Psoas muscle (tissue), 8 donors: ENCODE measurements around the gene GNAT2. TPM values are rescaled to one million over a fixed set of nuclear protein-coding genes. Genes with fewer than 3 reads are reported as not detected.

Experiments used
- ATAC-seq, 4 donors: fragments of 200-7000 bp; cut with Tn5 transposase; one replicate each; pipeline ENCODE4 v1.9.1; 2020; ENCODE audit warnings: moderate library complexity in 3 of 4, mild to moderate bottlenecking in 2 of 4
- DNase-seq, 2 donors: peaks; one replicate each; pipeline ENCODE4 v3.0.0-alpha.2; 2020
- H3K27ac ChIP-seq: fragments of 200-600 bp; one replicate; pipeline ENCODE4 v1.8.0; 2022
- H3K27me3 ChIP-seq, 3 donors: fragments of 200-600 bp in 1 of 3; one replicate each; pipeline versions ENCODE4 v1.6.1 to v1.8.0; 2013 to 2022; ENCODE audit warnings: low read length in 2 of 3, mild to moderate bottlenecking in 2 of 3, moderate library complexity in 1 of 3; ENCODE audit not compliant: insufficient read depth in 3 of 3
- H3K36me3 ChIP-seq, 2 donors: fragments of 200-600 bp in 1 of 2; one replicate each; pipeline versions ENCODE4 v1.6.1 to v1.8.0; 2013 to 2022; ENCODE audit warnings: low read depth in 1 of 2, mild to moderate bottlenecking in 1 of 2, moderate library complexity in 1 of 2; ENCODE audit not compliant: insufficient read depth in 1 of 2
- H3K4me1 ChIP-seq: fragments of 200-600 bp; one replicate; pipeline ENCODE4 v1.8.0; 2022
- H3K4me3 ChIP-seq: fragments of 200-600 bp; one replicate; pipeline ENCODE4 v1.8.0; 2022; ENCODE audit warnings: mild to moderate bottlenecking
- H3K9me3 ChIP-seq: fragments of 200-600 bp; one replicate; pipeline ENCODE4 v1.8.0; 2022
- whole genome bisulfite sequencing, 3 donors: extraction: QIAGEN DNeasy Blood & Tissue Kit; methylation state at CpG; one replicate each; pipeline versions ENCODE4 v1.1.6 to v1.1.7; 2013; 5-methylcytosine and 5-hydroxymethylcytosine counted together
- intact Hi-C, 2 donors: fragments of 100-400 bp; cut with DNase I; formaldehyde crosslinking; loops; one replicate each; pipeline versions ENCODE4 v1.11.0 to v1.14.2; 2022
- polyA plus RNA-seq, 3 donors: library from polyadenylated mRNA; stranded (reverse); fragments of 200-250 nt; gene quantifications; one replicate each; pipeline ENCODE4 v1.2.3, GENCODE V29; 2013
- total RNA-seq, 4 donors: library from RNA; stranded (reverse); fragmentation: NEBNext Ultra II Directional in 2 of 4; extraction: Animal tissue kit (Norgen Biotek cat#: 25700) in 2 of 4; gene quantifications; one replicate each; pipeline versions ENCODE4 v1.2.1 to v1.2.4, GENCODE V29; 2021 to 2023
- TF ChIP-seq, protein P1 (sequence below): fragments of 200-600 bp; IDR thresholded peaks from one replicate; pipeline ENCODE4 v1.8.0; 2022; ENCODE audit warnings: antibody characterized with exemption
- donor health status: healthy with polysubstance abuse.
- donor health status: DM: no; HTN: no; CAD: no; lungs with moderate emphysema.
- donor health status: Bipolar disorder and iron deficiency.
- donor health status: healthy.
- donor health status: DM: yes; HTN: yes; CAD: no.
- donor health status: DM: no; HTN: no; CAD: no.
- donor health status: DM: no; HTN: no; CAD: no.
- donor health status: DM: yes; HTN: yes; CAD: no.

Gene GNAT2
- total and polyA plus RNA-seq, 7 donors = 0.07 to 0.16 TPM; not detected in 5

DNA sequence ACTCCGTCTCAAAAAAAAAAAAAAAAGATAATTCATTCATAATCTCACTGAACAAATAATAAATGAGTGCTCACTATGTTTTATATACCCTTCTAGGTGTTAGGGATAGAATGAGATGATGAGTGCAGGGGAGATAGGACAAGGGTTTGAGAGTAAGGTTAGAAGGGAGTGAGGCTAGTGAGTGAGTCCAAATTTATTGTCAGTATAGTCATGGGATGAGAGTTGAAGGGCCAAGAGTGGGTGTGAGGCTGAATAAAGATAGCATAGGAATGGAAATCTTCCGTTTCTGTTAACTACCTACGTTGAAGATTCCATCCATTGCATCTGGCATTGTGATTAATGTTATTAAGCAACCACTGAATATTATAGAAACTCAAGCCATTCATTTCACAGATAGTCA is 54.2 kb downstream of the GNAT2 start:
- Histone ChIP-seq H3K27ac (no peak overlapping the region), H3K4me3 (no peak overlapping the region), H3K27me3 (no peaks in the 10 kb centered on the region), H3K4me1 (peaks cover 51% of the 10 kb centered on the region), H3K36me3 (no peaks in the 10 kb centered on the region), H3K9me3 (no peaks in the 10 kb centered on the region)
- TF ChIP-seq, protein P1, sequence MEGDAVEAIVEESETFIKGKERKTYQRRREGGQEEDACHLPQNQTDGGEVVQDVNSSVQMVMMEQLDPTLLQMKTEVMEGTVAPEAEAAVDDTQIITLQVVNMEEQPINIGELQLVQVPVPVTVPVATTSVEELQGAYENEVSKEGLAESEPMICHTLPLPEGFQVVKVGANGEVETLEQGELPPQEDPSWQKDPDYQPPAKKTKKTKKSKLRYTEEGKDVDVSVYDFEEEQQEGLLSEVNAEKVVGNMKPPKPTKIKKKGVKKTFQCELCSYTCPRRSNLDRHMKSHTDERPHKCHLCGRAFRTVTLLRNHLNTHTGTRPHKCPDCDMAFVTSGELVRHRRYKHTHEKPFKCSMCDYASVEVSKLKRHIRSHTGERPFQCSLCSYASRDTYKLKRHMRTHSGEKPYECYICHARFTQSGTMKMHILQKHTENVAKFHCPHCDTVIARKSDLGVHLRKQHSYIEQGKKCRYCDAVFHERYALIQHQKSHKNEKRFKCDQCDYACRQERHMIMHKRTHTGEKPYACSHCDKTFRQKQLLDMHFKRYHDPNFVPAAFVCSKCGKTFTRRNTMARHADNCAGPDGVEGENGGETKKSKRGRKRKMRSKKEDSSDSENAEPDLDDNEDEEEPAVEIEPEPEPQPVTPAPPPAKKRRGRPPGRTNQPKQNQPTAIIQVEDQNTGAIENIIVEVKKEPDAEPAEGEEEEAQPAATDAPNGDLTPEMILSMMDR = no peak
- ATAC-seq (no peak), DNase-seq (no peak)
- intact Hi-C loops = no loop called here
- 77 to 84% (median 80%) methylated on average over 3 of the region's 3 CpGs for WGBS, 3 donors

DNA sequence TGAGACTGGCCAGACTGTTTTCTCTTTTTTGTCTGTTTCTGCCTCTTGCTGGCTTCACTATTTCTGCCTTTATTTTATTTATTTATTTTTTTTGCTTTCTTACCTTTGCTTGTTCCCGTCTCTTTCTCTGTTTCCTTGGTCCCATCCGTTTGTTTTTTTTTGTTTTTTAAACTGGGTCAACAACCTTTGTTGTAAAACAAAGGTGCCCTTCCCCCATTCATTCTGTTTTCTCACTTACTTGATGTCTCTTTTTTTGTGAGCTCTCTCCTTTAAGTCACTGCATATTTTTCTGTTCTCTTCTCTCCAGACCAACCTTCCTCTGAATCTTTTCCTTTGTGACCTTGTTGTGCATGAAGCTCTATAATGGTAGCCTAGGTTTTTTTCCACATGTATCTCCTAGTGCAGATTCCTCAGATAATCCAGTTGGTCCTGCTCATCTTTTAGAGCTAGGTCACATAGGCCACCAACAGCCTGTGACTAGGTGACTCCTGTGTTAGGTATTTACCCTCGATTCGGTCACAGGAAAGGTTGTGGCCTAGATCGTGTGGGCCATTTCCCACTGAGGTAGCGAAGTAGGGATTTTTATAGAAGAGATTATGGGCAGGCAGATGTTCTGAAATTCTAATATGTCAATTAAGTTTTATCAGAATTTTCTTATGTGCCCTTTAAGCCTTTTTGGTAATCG is 55.1 kb downstream of the GNAT2 start:
- H3K9me3 ChIP-seq = no peaks in the 10 kb centered on the region
- TF ChIP-seq, protein P1 = no peak
- H3K27ac ChIP-seq = no peak overlapping the region
- no peak overlapping the region for H3K4me3 ChIP-seq
- DNase-seq (no peak), ATAC-seq (peak; percentile 59 to 73 (median 67))
- H3K36me3 ChIP-seq = no peaks in the 10 kb centered on the region
- H3K27me3 ChIP-seq = no peaks in the 10 kb centered on the region
- WGBS, 3 donors = 68 to 73% (median 69%) methylated on average over 7 of the region's 7 CpGs
- intact Hi-C loops = no loop called here
- H3K4me1 ChIP-seq = peaks cover 52% of the 10 kb centered on the region

DNA sequence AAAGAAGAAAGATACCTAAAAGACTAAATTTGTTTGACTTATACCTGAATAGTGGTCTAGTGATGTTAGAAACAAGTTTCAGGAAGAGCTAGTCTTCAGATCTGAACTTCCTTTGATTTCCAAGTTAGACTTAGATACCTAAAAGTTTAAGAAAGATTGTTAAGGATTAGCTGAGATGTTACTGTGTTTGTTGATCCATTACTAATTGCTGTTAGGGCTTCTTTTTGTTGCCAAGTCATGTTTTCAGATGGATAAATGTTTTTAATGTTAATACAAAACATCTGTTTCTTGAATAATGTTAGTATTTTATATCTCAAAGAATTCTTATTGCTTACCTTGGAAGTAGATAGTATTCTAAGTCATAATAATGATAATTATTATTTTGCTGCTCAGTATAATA is 59.4 kb downstream of the GNAT2 start:
- H3K27ac ChIP-seq = no peak overlapping the region
- peaks cover 53% of the 10 kb centered on the region for H3K4me1 ChIP-seq
- intact Hi-C loops = no loop called here
- DNase-seq = no peak
- H3K36me3 ChIP-seq = no peaks in the 10 kb centered on the region
- H3K4me3 ChIP-seq = no peak overlapping the region
- no peaks in the 10 kb centered on the region for H3K27me3 ChIP-seq
- TF ChIP-seq, protein P1 = no peak
- no peak for ATAC-seq
- H3K9me3 ChIP-seq = no peaks in the 10 kb centered on the region

DNA sequence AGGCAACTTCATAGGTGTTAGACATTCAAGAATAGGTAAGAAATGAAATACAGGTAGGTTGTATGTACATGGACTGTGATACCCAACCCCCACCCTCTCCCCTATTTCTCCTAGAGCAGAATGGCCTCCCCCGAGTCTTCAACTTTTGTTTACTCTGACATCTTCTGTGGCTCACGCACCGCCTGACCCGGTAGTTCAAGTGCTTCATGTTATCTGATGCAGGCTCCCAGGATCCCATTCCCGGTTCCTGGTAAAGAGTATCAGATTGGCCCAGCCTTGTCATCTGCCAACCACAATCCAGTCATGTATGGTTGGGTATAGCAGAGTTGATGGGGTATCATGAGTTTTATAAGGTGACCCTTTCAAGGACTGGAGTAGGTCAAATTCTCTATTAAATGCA is 61.9 kb downstream of the GNAT2 start:
- Histone ChIP-seq H3K9me3 (no peaks in the 10 kb centered on the region), H3K4me3 (no peak overlapping the region), H3K36me3 (no peaks in the 10 kb centered on the region), H3K27ac (no peak overlapping the region), H3K4me1 (peaks cover 49% of the 10 kb centered on the region), H3K27me3 (no peaks in the 10 kb centered on the region)
- intact Hi-C loops = no loop called here
- 86 to 97% (median 89%) methylated on average over 5 of the region's 5 CpGs for WGBS, 3 donors
- DNase-seq = no peak
- ATAC-seq = no peak
- TF ChIP-seq, protein P1 = no peak

DNA sequence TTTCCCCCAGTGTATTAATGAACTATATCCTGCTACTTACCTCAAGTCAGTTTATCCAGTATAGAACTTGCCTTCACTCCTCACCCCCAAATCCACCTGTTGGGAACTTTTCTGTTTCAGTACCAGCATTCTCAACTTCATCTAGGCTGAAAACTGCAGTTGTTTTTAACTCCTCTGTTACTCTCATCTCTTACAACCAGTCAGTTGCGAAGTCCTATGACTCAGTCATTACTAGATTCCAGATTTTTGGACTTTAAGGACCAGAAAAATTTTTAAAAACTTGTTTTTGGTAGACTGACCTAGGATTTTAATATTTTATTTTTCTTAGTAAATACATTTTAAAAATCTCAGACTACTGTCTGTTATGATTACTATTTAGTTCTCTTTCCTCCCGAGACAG is 62.9 kb downstream of the GNAT2 start:
- intact Hi-C loops = no loop called here
- WGBS, 3 donors = 90 to 96% (median 96%) methylated on average over 2 of the region's 2 CpGs
- H3K4me3 ChIP-seq = no peak overlapping the region
- H3K27me3 ChIP-seq = no peaks in the 10 kb centered on the region
- DNase-seq (no peak), ATAC-seq (no peak)
- TF ChIP-seq, protein P1 = no peak
- peaks cover 42% of the 10 kb centered on the region for H3K4me1 ChIP-seq
- H3K27ac ChIP-seq = no peak overlapping the region
- no peaks in the 10 kb centered on the region for H3K9me3 ChIP-seq
- no peaks in the 10 kb centered on the region for H3K36me3 ChIP-seq
